Panc1 (cell line): Measurements from ENCODE around the gene CXCL16.

Experiments used
- CTCF ChIP-seq: fragments of 450-650 bp; IDR thresholded peaks from 2 replicates; pipeline ENCODE4 v1.5.1; 2017; ENCODE audit warnings: mild to moderate bottlenecking
- POLR2AphosphoS5 ChIP-seq: IDR thresholded peaks from 2 replicates; pipeline ENCODE4 v1.6.1; 2012; ENCODE audit warnings: mild to moderate bottlenecking, low read depth, low read length, moderate library complexity

GRCh38 chr17:4728124-4728523 is 11.6 kb downstream of the CXCL16 start:
- TF ChIP-seq CTCF, result no peak
- no peak for TF ChIP-seq POLR2AphosphoS5
